8988T (cell line): Measurements from ENCODE around the gene CDC14A.

ENCODE experiments used
- DNase-seq: peaks from one replicate; pipeline ENCODE4 v3.0.0; 2011

CDC14A gene

DNA sequence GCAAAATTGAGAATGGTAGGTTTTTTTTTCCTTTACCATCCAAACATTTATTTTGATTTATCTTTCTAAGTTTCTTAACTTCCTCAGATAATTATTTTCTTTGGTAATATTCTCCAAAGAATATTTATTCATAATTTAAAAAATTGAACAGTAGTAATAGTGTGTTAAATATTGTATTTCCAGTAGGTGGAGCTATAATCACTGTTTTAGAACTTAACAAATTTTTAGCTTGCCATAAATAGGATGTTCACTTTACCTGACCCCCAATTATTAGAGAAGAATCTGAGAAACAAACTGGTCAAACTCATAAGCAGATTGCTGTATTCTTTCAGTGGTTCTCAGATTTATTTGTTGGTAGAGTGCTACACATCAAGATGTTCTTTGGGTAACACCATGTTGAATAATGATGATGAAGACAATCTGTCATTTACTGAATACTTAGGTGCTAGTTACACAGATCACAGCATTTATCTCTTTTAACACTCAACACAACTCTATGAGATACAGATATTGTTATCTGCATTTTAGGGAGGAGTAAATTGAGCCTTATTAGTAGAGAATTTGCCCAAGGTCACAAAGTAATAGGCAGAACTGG, 103.3 kb downstream of the CDC14A start:
- no peak for DNase-seq

DNA sequence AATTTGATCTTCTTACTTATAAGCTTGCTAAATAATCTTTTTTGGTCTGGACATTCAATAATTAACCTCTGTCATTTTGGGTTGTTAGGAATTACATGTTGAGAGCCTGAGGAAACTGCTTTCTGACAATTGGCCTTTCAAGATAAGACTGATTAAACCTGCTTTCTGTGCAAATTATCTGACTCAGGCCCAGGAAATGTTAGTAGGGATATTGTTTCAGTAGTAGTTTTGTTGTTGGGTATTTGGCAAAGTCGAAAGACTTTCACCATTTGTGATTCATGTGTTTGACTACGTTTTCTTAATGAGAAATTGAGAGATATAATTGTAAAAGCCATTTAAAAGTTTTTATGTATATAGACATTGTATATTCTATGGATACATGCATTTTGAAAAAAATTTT, 104.6 kb downstream of the CDC14A start:
- no peak for DNase-seq

DNA sequence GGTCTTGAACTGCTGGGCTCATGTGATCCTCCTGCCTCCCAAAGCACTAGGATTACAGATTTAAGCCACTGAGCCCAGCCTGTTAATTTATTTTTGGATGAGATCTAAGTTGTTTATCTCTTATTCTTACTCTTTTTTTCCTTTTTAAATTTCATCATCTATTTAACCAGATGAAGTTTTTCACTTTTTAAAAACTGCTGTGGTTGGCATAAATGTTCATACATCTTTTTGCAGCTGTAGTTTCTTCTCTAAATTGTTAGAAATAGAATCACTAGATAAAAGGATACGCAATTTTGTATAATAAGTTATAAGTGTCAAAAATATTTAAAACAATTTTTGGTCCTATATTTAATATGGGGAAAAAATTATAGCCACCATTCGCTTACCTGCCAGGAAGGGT, 105.4 kb downstream of the CDC14A start:
- no peak for DNase-seq

GRCh38 chr1:100458661-100459357, 106.5 kb downstream of the CDC14A start:
- DNase-seq: no peak

- no peak for DNase-seq
These were observed 107.2 kb downstream of the CDC14A start for GRCh38 chr1:100459358-100460114.

- no peak for DNase-seq
These were observed 108.9 kb downstream of the CDC14A start for GRCh38 chr1:100461222-100461621.

GRCh38 chr1:100462326-100463025, 110.2 kb downstream of the CDC14A start:
- DNase-seq: no peak

DNA sequence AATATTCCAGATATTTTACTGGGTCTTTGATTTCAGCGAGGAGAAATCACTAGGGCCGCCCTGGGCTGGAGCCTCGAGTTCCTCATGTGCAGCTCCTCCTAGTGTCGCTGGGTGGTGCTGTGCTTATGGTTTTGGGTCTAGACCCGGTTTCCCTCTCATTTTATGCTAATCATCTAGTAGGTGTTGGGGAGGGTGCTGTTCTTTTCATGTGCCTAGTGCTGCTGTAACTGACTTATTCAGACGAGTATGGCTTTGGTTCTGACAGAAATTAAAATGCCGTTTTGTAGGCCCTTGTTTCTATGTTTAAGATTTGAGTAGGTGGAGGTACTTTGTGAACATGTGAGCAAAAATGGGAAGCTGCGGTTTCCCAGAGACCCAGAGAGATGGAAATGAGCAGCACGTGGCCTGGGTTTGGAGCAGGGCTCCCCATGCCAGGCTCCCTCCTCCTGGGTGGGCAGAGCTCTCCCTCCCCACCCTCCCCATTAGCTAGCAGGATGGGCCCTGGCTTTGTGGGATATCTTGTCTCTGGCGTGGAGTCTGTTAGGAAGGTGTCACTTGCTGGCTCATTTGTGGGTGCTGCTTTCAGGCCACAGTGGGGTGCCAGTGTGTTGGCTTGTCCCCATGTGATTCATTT, 111.6 kb downstream of the CDC14A start:
- DNase-seq: peak; percentile 21

DNA sequence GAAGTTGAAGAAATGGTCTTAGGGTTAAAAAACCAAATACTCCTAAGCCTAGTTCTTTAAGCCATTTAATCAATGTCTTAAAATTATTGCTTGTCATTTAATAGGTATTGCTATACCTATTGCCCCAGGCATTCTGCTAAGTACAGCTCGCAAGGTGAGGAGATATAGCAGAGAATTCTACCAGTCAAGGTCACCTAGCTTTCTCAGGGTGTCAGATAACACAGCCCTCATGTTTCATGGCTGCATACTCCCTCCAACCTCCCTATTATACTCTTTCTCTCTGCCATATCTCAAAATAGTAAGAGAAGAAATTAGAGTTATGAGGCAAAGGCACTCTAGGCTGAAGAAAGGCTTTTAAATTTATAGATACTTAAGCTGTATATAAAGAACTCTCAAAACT, 117.3 kb downstream of the CDC14A start:
- no peak for DNase-seq

- no peak for DNase-seq
These were observed 122.5 kb downstream of the CDC14A start for GRCh38 chr1:100474834-100475233.

GRCh38 chr1:100476735-100477290, 124.5 kb downstream of the CDC14A start:
- DNase-seq: no peak

DNA sequence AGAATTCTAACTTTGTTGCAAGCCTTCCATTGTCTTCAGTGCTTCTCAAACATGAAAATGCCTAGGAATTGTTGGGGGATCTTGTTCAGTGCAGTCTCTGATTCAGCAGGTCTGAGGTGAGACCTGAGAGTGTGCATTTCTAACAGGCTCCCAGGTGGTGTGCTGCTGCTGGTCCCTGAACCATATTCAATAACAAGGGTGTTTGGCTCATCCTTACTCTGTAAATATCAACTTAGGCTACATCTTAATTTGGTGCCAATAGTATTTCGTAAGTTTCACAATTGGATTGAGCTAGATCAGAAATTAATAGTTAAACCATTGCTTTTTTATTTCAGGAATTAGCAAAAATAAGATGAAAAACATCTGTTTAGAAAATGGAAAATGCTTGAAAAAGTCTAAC, 126.5 kb downstream of the CDC14A start:
- DNase-seq: no peak

GRCh38 chr1:100479620-100480338, 127.5 kb downstream of the CDC14A start:
- no peak for DNase-seq

DNA sequence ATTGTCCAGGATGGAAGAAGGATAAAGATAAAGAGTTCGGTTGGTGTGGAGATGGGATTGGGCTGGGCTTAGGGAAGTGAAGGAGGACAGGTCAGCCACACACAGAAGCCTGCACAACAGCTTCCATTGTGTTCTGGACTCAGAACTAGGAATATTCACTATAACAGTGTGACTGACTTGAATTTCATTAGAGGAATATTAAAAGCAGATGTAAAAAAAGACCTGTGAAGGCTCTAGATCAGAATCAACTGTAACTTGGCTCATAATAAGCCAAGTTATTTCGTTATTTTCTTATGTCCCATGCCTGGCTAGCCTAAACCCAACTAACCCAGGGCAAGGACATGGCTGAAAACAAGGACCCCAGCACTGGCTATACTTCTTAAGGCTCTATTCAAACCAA, 129.0 kb downstream of the CDC14A start:
- no peak for DNase-seq

GRCh38 chr1:100482167-100482566, 129.9 kb downstream of the CDC14A start:
- no peak for DNase-seq

DNA sequence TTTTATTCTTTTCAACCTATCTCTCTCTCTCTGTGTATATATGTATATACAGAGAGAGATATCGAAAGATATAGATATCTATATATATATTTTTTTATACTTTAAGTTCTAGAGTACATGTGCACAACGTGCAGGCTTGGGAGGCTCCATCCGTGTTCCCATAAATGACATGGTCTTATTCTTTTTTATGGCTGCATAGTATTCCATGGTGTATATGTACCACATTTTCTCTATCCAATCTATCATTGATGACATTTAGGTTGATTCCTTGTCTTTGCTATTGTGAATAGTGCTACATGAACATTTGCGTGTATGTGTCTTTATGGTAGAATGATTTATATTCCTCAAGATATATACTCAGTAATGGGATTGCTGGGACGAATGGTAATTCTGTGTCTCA, 130.4 kb downstream of the CDC14A start:
- DNase-seq: no peak

DNA sequence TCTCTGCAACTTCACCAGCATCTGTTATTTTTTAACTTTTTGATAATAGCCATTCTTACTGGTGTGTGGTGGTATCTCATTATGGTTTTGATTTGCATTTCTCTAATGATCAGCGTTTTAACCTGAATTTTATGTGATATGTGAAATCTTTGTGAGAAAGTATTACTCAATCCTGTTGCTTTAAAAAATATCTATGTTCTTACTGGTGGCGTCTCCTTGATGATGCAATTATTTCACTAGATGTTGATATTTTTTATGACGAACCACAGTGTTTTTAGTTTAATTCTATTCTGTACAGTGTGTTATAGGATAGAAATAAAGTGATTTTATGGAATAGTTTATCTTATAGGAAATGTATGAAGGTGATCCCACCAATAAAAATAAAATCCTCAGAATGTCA, 130.9 kb downstream of the CDC14A start:
- no peak for DNase-seq

- no peak for DNase-seq
These were observed 133.6 kb downstream of the CDC14A start for GRCh38 chr1:100485855-100486258.

DNA sequence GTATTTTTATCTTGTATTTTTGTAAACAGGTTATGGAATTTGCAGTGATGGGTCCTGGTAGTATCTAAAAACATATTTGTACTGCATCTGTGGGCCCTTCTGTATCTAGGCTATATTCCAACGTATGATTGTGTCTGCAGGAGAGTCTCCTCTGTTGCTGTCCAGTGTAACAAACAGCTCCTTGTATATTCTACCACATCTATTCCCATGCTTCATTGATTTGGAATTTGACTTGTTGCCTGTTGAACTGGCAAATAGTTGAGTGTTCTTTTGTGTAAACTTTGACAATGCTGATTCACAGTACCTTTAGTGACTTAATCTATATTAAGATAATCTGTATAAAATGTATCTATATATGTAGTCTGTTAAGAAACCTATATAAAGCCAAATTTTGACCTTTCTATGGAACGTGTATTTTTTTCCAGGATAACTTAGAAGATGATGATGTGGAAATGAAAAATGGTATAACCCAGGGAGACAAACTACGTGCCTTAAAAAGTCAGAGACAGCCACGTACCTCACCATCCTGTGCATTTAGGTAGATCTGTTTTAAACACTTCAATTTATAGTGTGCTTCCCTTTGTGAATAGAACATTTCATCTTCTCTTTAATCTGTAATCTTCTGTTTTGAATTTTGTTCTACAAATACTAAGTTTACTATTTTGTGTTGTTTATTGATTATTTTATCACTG, 142.2 kb downstream of the CDC14A start:
- DNase-seq: no peak

GRCh38 chr1:100496896-100497295, 144.6 kb downstream of the CDC14A start:
- DNase-seq: no peak

DNA sequence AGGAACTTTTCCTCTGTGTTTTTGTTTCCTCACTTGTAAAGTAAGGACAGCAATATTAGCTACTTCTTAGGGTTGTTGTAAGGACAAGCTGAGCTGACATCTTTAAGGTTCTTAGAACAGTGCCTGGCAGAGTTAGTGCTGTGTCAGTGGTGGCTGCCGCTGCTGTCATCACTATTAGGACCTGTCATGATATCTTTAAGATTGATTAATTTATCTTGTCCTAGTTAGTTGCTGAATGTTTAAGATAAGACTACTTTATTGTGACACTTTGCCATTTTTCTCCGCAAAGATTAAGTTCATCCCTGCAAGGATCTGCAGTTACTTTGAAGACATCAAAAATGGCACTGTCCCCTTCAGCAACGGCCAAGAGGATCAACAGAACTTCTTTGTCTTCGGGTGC, 145.5 kb downstream of the CDC14A start:
- DNase-seq: no peak
